ENCODE data around the gene TMEM139.

TMEM139 gene

DNA sequence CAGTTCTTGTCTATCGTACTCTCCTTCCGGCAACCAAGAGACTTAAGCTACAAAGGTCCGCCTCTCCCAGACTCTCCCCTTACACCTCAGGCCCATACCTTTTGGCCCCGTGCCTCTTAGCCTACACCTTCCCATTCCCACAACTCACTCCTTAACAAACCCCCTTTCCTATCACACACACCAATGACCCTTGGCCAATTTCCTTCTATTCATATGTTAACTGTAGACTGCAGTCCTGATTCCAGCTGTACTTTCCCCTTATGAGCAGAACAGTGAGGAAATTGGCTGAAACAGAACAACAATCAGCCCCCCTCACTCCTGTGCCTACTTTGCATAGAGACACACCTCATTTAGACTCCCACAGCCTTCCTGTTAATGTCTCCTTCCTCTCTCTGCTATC is 1.4 kb upstream of the TMEM139 start:
- H2AFZ ChIP-seq (ENCODE audit: low read depth, low read length) = no peak overlapping the region
- ATAC-seq (ENCODE audit: insufficient read depth, low read depth) (no peak), DNase-seq (no peak)
- TF ChIP-seq EZH2 (IDR thresholded peaks at IDR 0.05; ENCODE audit: borderline replicate concordance, low read depth, low read length, severe bottlenecking) = no peak
- TF ChIP-seq, protein P1, sequence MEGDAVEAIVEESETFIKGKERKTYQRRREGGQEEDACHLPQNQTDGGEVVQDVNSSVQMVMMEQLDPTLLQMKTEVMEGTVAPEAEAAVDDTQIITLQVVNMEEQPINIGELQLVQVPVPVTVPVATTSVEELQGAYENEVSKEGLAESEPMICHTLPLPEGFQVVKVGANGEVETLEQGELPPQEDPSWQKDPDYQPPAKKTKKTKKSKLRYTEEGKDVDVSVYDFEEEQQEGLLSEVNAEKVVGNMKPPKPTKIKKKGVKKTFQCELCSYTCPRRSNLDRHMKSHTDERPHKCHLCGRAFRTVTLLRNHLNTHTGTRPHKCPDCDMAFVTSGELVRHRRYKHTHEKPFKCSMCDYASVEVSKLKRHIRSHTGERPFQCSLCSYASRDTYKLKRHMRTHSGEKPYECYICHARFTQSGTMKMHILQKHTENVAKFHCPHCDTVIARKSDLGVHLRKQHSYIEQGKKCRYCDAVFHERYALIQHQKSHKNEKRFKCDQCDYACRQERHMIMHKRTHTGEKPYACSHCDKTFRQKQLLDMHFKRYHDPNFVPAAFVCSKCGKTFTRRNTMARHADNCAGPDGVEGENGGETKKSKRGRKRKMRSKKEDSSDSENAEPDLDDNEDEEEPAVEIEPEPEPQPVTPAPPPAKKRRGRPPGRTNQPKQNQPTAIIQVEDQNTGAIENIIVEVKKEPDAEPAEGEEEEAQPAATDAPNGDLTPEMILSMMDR (IDR thresholded peaks at IDR 0.05; ENCODE audit: borderline replicate concordance, extremely low read depth, low read length, poor library complexity, severe bottlenecking) = no peak
- H3K27me3 ChIP-seq (ENCODE audit: insufficient read depth, low read length, poor library complexity) = no peaks in the 10 kb centered on the region
- no peak overlapping the region for H3K27ac ChIP-seq (ENCODE audit: low read length)
- no peaks in the 10 kb centered on the region for H3K9me3 ChIP-seq (ENCODE audit: insufficient read depth, low read length, severe bottlenecking)
- H3K36me3 ChIP-seq (ENCODE audit: insufficient read depth, low read length) = no peaks in the 10 kb centered on the region; the same call in 1 of the 2 replicates
- no peaks in the 10 kb centered on the region for H4K20me1 ChIP-seq (ENCODE audit: insufficient read depth, low read length)
- H3K4me1 ChIP-seq (ENCODE audit: insufficient read depth, low read length) = peaks cover 19% of the 10 kb centered on the region
- peaks cover 9% of the 10 kb centered on the region for H3K79me2 ChIP-seq (ENCODE audit: insufficient read depth, low read length)
- no peak overlapping the region for H3K4me2 ChIP-seq (ENCODE audit: insufficient read depth, low read length)
- H3K9ac ChIP-seq (ENCODE audit: low read depth, low read length) = no peak overlapping the region
- H3K4me3 ChIP-seq (ENCODE audit: low read depth in 1 of 2, low read length in 2 of 2) = no peak overlapping the region

DNA sequence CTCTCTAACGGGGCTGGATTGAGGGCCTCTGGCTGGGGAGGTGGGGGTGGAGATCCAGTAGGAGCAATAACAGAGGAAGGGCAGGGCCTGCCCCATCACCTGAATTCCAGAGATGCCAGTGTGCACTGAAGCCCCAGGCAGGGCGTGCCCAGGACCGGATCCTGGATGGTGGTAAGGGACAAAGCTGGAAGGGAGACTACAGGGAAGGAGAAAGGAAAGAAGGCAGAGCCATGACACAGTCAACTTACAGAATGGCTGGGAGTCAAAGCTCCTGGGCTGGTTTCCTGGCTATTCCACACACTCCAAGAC is 666 bp downstream of the TMEM139 start:
- Histone ChIP-seq H4K20me1 (ENCODE audit: insufficient read depth, low read length) (peaks cover 10% of the 10 kb centered on the region), H3K4me3 (ENCODE audit: low read depth in 1 of 2, low read length in 2 of 2) (no peak overlapping the region), H3K9ac (ENCODE audit: low read depth, low read length) (no peak overlapping the region), H2AFZ (ENCODE audit: low read depth, low read length) (no peak overlapping the region), H3K27me3 (ENCODE audit: insufficient read depth, low read length, poor library complexity) (no peaks in the 10 kb centered on the region), H3K4me1 (ENCODE audit: insufficient read depth, low read length) (peaks cover 32% of the 10 kb centered on the region), H3K79me2 (ENCODE audit: insufficient read depth, low read length) (peaks cover 29% of the 10 kb centered on the region), H3K4me2 (ENCODE audit: insufficient read depth, low read length) (no peak overlapping the region), H3K36me3 (ENCODE audit: insufficient read depth, low read length) (peaks cover 12% of the 10 kb centered on the region), H3K27ac (ENCODE audit: low read length) (no peak overlapping the region), H3K9me3 (ENCODE audit: insufficient read depth, low read length, severe bottlenecking) (no peaks in the 10 kb centered on the region)
- TF ChIP-seq EZH2 (IDR thresholded peaks at IDR 0.05; ENCODE audit: borderline replicate concordance, low read depth, low read length, severe bottlenecking) = no peak
- TF ChIP-seq, protein P1 (IDR thresholded peaks at IDR 0.05; ENCODE audit: borderline replicate concordance, extremely low read depth, low read length, poor library complexity, severe bottlenecking) = no peak
- no peak for DNase-seq
- ATAC-seq (ENCODE audit: insufficient read depth, low read depth) = no peak

- Histone ChIP-seq H3K9me3 (ENCODE audit: insufficient read depth, low read length, severe bottlenecking) (no peaks in the 10 kb centered on the region), H3K27me3 (ENCODE audit: insufficient read depth, low read length, poor library complexity) (no peaks in the 10 kb centered on the region), H3K9ac (ENCODE audit: low read depth, low read length) (no peak overlapping the region), H3K27ac (ENCODE audit: low read length) (no peak overlapping the region), H2AFZ (ENCODE audit: low read depth, low read length) (no peak overlapping the region), H3K4me1 (ENCODE audit: insufficient read depth, low read length) (peaks cover 37% of the 10 kb centered on the region), H3K36me3 (ENCODE audit: insufficient read depth, low read length) (peaks cover 17% of the 10 kb centered on the region), H4K20me1 (ENCODE audit: insufficient read depth, low read length) (peaks cover 15% of the 10 kb centered on the region), H3K4me3 (ENCODE audit: low read depth in 1 of 2, low read length in 2 of 2) (no peak overlapping the region), H3K4me2 (ENCODE audit: insufficient read depth, low read length) (no peak overlapping the region), H3K79me2 (ENCODE audit: insufficient read depth, low read length) (peaks cover 34% of the 10 kb centered on the region)
- ATAC-seq (ENCODE audit: insufficient read depth, low read depth) = no peak
- TF ChIP-seq, protein P1 (IDR thresholded peaks at IDR 0.05; ENCODE audit: borderline replicate concordance, extremely low read depth, low read length, poor library complexity, severe bottlenecking) = no peak
- no peak for TF ChIP-seq EZH2 (IDR thresholded peaks at IDR 0.05; ENCODE audit: borderline replicate concordance, low read depth, low read length, severe bottlenecking)
- DNase-seq = no peak
Measured at GRCh38 chr7:143285806-143286521, 1.2 kb downstream of the TMEM139 start.
